NCI-H1436 (cell line): Measurements from ENCODE around the gene EFNB1.

Experiments used
- DNase-seq: peaks from one replicate; lab custom pipeline; 2025; lab: John Stamatoyannopoulos, UW

The EFNB1 gene

DNA sequence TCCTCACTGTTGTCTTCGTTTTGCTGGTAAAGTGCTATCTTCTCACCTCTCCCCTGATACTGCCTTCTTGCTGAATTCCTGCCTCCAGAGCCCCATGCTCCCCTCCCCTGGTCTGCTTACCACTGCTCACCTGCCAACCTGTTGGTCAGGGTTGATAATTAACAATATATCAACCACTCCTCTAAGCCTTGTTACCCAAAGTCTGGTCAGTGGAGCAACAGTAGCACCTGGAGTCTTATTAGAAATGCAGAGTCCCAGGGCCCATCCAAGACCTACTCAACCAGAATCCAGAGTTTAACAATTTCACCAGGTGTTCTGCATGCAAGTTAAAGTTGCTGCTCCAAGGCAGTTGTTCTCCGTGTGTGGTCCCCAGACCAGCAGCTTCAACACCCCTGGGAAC is 55.0 kb downstream of the EFNB1 start:
- no peak for DNase-seq

DNA sequence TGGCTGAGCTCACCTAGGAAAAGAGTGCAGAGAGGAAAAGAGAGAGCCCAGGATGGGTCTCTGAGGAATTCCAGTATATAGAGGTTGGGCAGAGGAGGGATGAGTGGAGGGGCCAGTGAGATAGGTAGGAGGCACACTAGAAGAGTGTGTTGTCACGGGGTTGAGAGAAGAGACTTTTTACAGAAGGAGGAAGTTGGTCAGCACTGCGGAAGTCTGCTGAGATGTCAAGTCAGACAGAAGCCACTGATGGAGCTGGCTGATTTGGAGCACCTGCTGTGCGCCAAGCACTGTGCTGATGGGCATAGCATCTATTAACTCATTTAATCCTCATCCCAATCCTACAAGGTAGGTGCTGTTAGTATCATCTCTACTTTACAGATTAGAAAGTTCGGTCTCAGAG is 60.4 kb downstream of the EFNB1 start:
- DNase-seq: no peak
